Measurements from ENCODE around the gene SULF2.

Gene SULF2

GRCh38 chr20:47802975-47803374 is 17.7 kb upstream of the SULF2 start:
- DNase-seq (ENCODE audit: low read depth), result no peak
- no peak overlapping the region for H3K4me3 ChIP-seq (ENCODE audit: control insufficient read depth, low read depth, low read length)
- TF ChIP-seq CTCF (conservative IDR thresholded peaks at IDR 0.05; ENCODE audit: control insufficient read depth, insufficient read depth, low read depth, low read length), result no peak

GRCh38 chr20:47802226-47802920 is 17.1 kb upstream of the SULF2 start:
- no peak overlapping the region for H3K4me3 ChIP-seq (ENCODE audit: control insufficient read depth, low read depth, low read length)

GRCh38 chr20:47801759-47802158 is 16.5 kb upstream of the SULF2 start:
- no peak for DNase-seq (ENCODE audit: low read depth)
- no peak overlapping the region for H3K4me3 ChIP-seq (ENCODE audit: control insufficient read depth, low read depth, low read length)
- no peak for TF ChIP-seq CTCF (conservative IDR thresholded peaks at IDR 0.05; ENCODE audit: control insufficient read depth, insufficient read depth, low read depth, low read length)

More at GRCh38 chr20:47802226-47802920, 17.1 kb upstream of the SULF2 start:
- no peak for DNase-seq (ENCODE audit: low read depth)
- no peak for TF ChIP-seq CTCF (conservative IDR thresholded peaks at IDR 0.05; ENCODE audit: control insufficient read depth, insufficient read depth, low read depth, low read length)

GRCh38 chr20:47801079-47801478 is 15.8 kb upstream of the SULF2 start:
- no peak overlapping the region for H3K4me3 ChIP-seq (ENCODE audit: control insufficient read depth, low read depth, low read length)
- TF ChIP-seq CTCF (conservative IDR thresholded peaks at IDR 0.05; ENCODE audit: control insufficient read depth, insufficient read depth, low read depth, low read length), result no peak
- DNase-seq (ENCODE audit: low read depth), result no peak

GRCh38 chr20:47800623-47801022 is 15.3 kb upstream of the SULF2 start:
- no peak for TF ChIP-seq CTCF (conservative IDR thresholded peaks at IDR 0.05; ENCODE audit: control insufficient read depth, insufficient read depth, low read depth, low read length)
- H3K4me3 ChIP-seq (ENCODE audit: control insufficient read depth, low read depth, low read length), result no peak overlapping the region
- DNase-seq (ENCODE audit: low read depth), result no peak

- no peak for TF ChIP-seq CTCF (conservative IDR thresholded peaks at IDR 0.05; ENCODE audit: control insufficient read depth, insufficient read depth, low read depth, low read length)
- DNase-seq (ENCODE audit: low read depth), result no peak
- no peak overlapping the region for H3K4me3 ChIP-seq (ENCODE audit: control insufficient read depth, low read depth, low read length)
Measured at GRCh38 chr20:47799116-47799715, 13.9 kb upstream of the SULF2 start.
